ENCODE results near the gene FOXF2.
A peak's percentile ranks its signal among the peaks of the same experiment; 100 is the strongest.
"Not testable (repeated sequence)": the region's sequence is repeated elsewhere in the genome, so short reads cannot be mapped to it uniquely, and the experiment has no call there.

FOXF2 gene

GRCh38 chr6:1363729-1364572, 25.4 kb upstream of the FOXF2 start:
- Histone ChIP-seq H3K36me3 (ENCODE audit: insufficient read depth, low read length) (no peaks in the 10 kb centered on the region), H3K4me3 (ENCODE audit: low read length) (no peak overlapping the region), H3K27ac (ENCODE audit: low read depth, low read length) (no peak overlapping the region), H3K9ac (ENCODE audit: low read depth, low read length) (no peak overlapping the region), H3K4me1 (ENCODE audit: insufficient read depth, low read length) (peaks cover 12% of the 10 kb centered on the region), H3K27me3 (ENCODE audit: insufficient read depth, low read length) (peaks cover 11% of the 10 kb centered on the region; the same call in 1 of the 2 replicates), H3K9me3 (ENCODE audit: insufficient read depth, low read depth, low read length) (no peaks in the 10 kb centered on the region)
- 84% methylated on average over 14 of the region's 16 CpGs for WGBS

- Histone ChIP-seq H3K4me3 (ENCODE audit: low read length) (no peak overlapping the region), H3K4me1 (ENCODE audit: insufficient read depth, low read length) (peaks cover 12% of the 10 kb centered on the region), H3K27ac (ENCODE audit: low read depth, low read length) (no peak overlapping the region), H3K27me3 (ENCODE audit: insufficient read depth, low read length) (peaks cover 11% of the 10 kb centered on the region; the same call in 1 of the 2 replicates), H3K9me3 (ENCODE audit: insufficient read depth, low read depth, low read length) (no peaks in the 10 kb centered on the region), H3K9ac (ENCODE audit: low read depth, low read length) (no peak overlapping the region), H3K36me3 (ENCODE audit: insufficient read depth, low read length) (no peaks in the 10 kb centered on the region)
- WGBS: 84% methylated on average over 2 of the region's 2 CpGs
These were observed 24.6 kb upstream of the FOXF2 start for GRCh38 chr6:1364791-1365190.

GRCh38 chr6:1365686-1366085, 23.7 kb upstream of the FOXF2 start:
- peaks cover 14% of the 10 kb centered on the region; the same call in 1 of the 2 replicates for H3K27me3 ChIP-seq (ENCODE audit: insufficient read depth, low read length)
- no peak overlapping the region for H3K4me3 ChIP-seq (ENCODE audit: low read length)
- peaks cover 12% of the 10 kb centered on the region for H3K4me1 ChIP-seq (ENCODE audit: insufficient read depth, low read length)
- H3K9me3 ChIP-seq (ENCODE audit: insufficient read depth, low read depth, low read length): no peaks in the 10 kb centered on the region
- H3K27ac ChIP-seq (ENCODE audit: low read depth, low read length): no peak overlapping the region
- H3K9ac ChIP-seq (ENCODE audit: low read depth, low read length): no peak overlapping the region
- H3K36me3 ChIP-seq (ENCODE audit: insufficient read depth, low read length): no peaks in the 10 kb centered on the region
- WGBS: 83% methylated on average over 6 of the region's 6 CpGs

GRCh38 chr6:1367771-1368170, 21.6 kb upstream of the FOXF2 start:
- 94% methylated on average over 8 of the region's 9 CpGs for WGBS
- Histone ChIP-seq H3K27me3 (ENCODE audit: insufficient read depth, low read length) (peaks cover 28% of the 10 kb centered on the region; the same call in 1 of the 2 replicates), H3K9ac (ENCODE audit: low read depth, low read length) (no peak overlapping the region), H3K4me1 (ENCODE audit: insufficient read depth, low read length) (peaks cover 12% of the 10 kb centered on the region), H3K9me3 (ENCODE audit: insufficient read depth, low read depth, low read length) (no peaks in the 10 kb centered on the region), H3K36me3 (ENCODE audit: insufficient read depth, low read length) (no peaks in the 10 kb centered on the region), H3K27ac (ENCODE audit: low read depth, low read length) (no peak overlapping the region), H3K4me3 (ENCODE audit: low read length) (no peak overlapping the region)

GRCh38 chr6:1368940-1369339, 20.4 kb upstream of the FOXF2 start:
- no peak overlapping the region for H3K9ac ChIP-seq (ENCODE audit: low read depth, low read length)
- peaks cover 12% of the 10 kb centered on the region for H3K4me1 ChIP-seq (ENCODE audit: insufficient read depth, low read length)
- H3K27me3 ChIP-seq (ENCODE audit: insufficient read depth, low read length): peaks cover 39% of the 10 kb centered on the region
- no peaks in the 10 kb centered on the region for H3K9me3 ChIP-seq (ENCODE audit: insufficient read depth, low read depth, low read length)
- no peak overlapping the region for H3K27ac ChIP-seq (ENCODE audit: low read depth, low read length)
- no peak overlapping the region for H3K4me3 ChIP-seq (ENCODE audit: low read length)
- WGBS: 95% methylated on average over 9 of the region's 9 CpGs
- no peaks in the 10 kb centered on the region for H3K36me3 ChIP-seq (ENCODE audit: insufficient read depth, low read length)

GRCh38 chr6:1369695-1370094, 19.7 kb upstream of the FOXF2 start:
- H3K9ac ChIP-seq (ENCODE audit: low read depth, low read length); H3K9me3 ChIP-seq (ENCODE audit: insufficient read depth, low read depth, low read length); H3K27ac ChIP-seq (ENCODE audit: low read depth, low read length); H3K4me3 ChIP-seq (ENCODE audit: low read length); H3K36me3 ChIP-seq (ENCODE audit: insufficient read depth, low read length): not testable (repeated sequence)
- 85% methylated on average over 1 of the region's 1 CpG for WGBS
- peaks cover 12% of the 10 kb centered on the region for H3K4me1 ChIP-seq (ENCODE audit: insufficient read depth, low read length)
- H3K27me3 ChIP-seq (ENCODE audit: insufficient read depth, low read length): peaks cover 47% of the 10 kb centered on the region

GRCh38 chr6:1371933-1372332, 17.4 kb upstream of the FOXF2 start:
- Histone ChIP-seq H3K27ac (ENCODE audit: low read depth, low read length) (no peak overlapping the region), H3K36me3 (ENCODE audit: insufficient read depth, low read length) (no peaks in the 10 kb centered on the region), H3K4me3 (ENCODE audit: low read length) (no peak overlapping the region), H3K9me3 (ENCODE audit: insufficient read depth, low read depth, low read length) (no peaks in the 10 kb centered on the region), H3K9ac (ENCODE audit: low read depth, low read length) (no peak overlapping the region), H3K27me3 (ENCODE audit: insufficient read depth, low read length) (peaks cover 69% of the 10 kb centered on the region), H3K4me1 (ENCODE audit: insufficient read depth, low read length) (no peaks in the 10 kb centered on the region)
- 90% methylated on average over 1 of the region's 1 CpG for WGBS

- no peak overlapping the region for H3K27ac ChIP-seq (ENCODE audit: low read depth, low read length)
- WGBS: 90% methylated on average over 1 of the region's 1 CpG
- H3K36me3 ChIP-seq (ENCODE audit: insufficient read depth, low read length): no peaks in the 10 kb centered on the region
- H3K9me3 ChIP-seq (ENCODE audit: insufficient read depth, low read depth, low read length): no peaks in the 10 kb centered on the region
- H3K4me1 ChIP-seq (ENCODE audit: insufficient read depth, low read length): 0 out of 2 replicates have a peak, but pooled peaks cover 3% of the 10 kb centered on the region
- H3K9ac ChIP-seq (ENCODE audit: low read depth, low read length): no peak overlapping the region
- peaks cover 73% of the 10 kb centered on the region for H3K27me3 ChIP-seq (ENCODE audit: insufficient read depth, low read length)
- H3K4me3 ChIP-seq (ENCODE audit: low read length): no peak overlapping the region
These were observed 16.7 kb upstream of the FOXF2 start for GRCh38 chr6:1372690-1373089.

GRCh38 chr6:1376653-1377052, 12.7 kb upstream of the FOXF2 start:
- no peak overlapping the region for H3K4me3 ChIP-seq (ENCODE audit: low read length)
- H3K9me3 ChIP-seq (ENCODE audit: insufficient read depth, low read depth, low read length): 0 out of 2 replicates have a peak, but pooled peaks cover 2% of the 10 kb centered on the region
- no peak overlapping the region for H3K9ac ChIP-seq (ENCODE audit: low read depth, low read length)
- H3K4me1 ChIP-seq (ENCODE audit: insufficient read depth, low read length): peaks cover 15% of the 10 kb centered on the region
- H3K27ac ChIP-seq (ENCODE audit: low read depth, low read length): no peak overlapping the region
- 85% methylated on average over 5 of the region's 5 CpGs for WGBS
- peaks cover 99% of the 10 kb centered on the region for H3K27me3 ChIP-seq (ENCODE audit: insufficient read depth, low read length)
- H3K36me3 ChIP-seq (ENCODE audit: insufficient read depth, low read length): no peaks in the 10 kb centered on the region

- Histone ChIP-seq H3K9ac (ENCODE audit: low read depth, low read length) (no peak overlapping the region), H3K4me1 (ENCODE audit: insufficient read depth, low read length) (peaks cover 15% of the 10 kb centered on the region), H3K9me3 (ENCODE audit: insufficient read depth, low read depth, low read length) (0 out of 2 replicates have a peak, but pooled peaks cover 2% of the 10 kb centered on the region), H3K36me3 (ENCODE audit: insufficient read depth, low read length) (no peaks in the 10 kb centered on the region), H3K4me3 (ENCODE audit: low read length) (peak overlapping the region; percentile 42), H3K27me3 (ENCODE audit: insufficient read depth, low read length) (peaks cover 99% of the 10 kb centered on the region), H3K27ac (ENCODE audit: low read depth, low read length) (no peak overlapping the region)
- 35% methylated on average over 11 of the region's 11 CpGs for WGBS
These were observed 11.8 kb upstream of the FOXF2 start for GRCh38 chr6:1377526-1377925.

GRCh38 chr6:1378065-1379016, 11.0 kb upstream of the FOXF2 start:
- WGBS: under 1% methylated on average over 89 of the region's 89 CpGs
- H3K27ac ChIP-seq (ENCODE audit: low read depth, low read length): no peak overlapping the region
- H3K36me3 ChIP-seq (ENCODE audit: insufficient read depth, low read length): no peaks in the 10 kb centered on the region
- H3K27me3 ChIP-seq (ENCODE audit: insufficient read depth, low read length): peaks cover 100% of the 10 kb centered on the region
- H3K9ac ChIP-seq (ENCODE audit: low read depth, low read length): no peak overlapping the region
- H3K9me3 ChIP-seq (ENCODE audit: insufficient read depth, low read depth, low read length): 0 out of 2 replicates have a peak, but pooled peaks cover 2% of the 10 kb centered on the region
- H3K4me3 ChIP-seq (ENCODE audit: low read length): peak overlapping the region; percentile 42
- peaks cover 15% of the 10 kb centered on the region for H3K4me1 ChIP-seq (ENCODE audit: insufficient read depth, low read length)

Measured in HUES64 (cell line).